HG03280 (cell line): ENCODE results near the gene INSIG2.
"Not testable (repeated sequence)": the region's sequence is repeated elsewhere in the genome, so short reads cannot be mapped to it uniquely, and the experiment has no call there.

Source experiments
- ATAC-seq: cut with Tn5 transposase; IDR thresholded peaks from one replicate; pipeline ENCODE4 v1.9.1; 2021; ENCODE audit warnings: mild to moderate bottlenecking, moderate library complexity; ENCODE audit not compliant: unreplicated experiment

The INSIG2 gene

DNA sequence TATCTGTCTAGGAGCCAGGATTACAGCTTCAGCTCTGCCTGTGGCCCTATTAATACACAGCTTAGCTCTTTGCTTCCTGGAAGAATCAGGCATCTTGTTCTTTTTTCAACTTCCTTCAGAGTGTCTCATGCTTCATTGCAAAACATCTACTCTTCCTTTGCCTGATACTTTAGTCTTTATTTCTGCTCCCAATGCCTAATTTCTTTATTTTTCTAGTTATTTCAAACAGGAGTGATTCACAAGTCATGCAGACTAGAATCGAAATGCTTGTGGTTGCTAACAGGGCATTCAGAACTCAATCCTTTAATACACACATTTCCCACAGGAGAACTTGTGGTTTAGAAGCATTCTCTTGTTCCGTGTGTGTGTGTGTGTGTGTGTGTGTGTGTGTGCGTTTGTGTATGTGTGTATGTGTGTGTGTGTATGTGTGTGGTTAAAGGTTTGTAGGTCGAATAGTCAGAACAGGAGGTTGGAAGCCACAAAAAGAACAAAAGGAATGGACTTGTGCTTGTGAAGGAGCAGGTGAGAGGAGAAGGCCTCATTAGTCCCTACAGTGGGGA lies 28.3 kb upstream of the INSIG2 start:
- ATAC-seq = no peak

GRCh38 chr2:118061135-118061955 lies 26.9 kb upstream of the INSIG2 start:
- peak; percentile 71 for ATAC-seq

DNA sequence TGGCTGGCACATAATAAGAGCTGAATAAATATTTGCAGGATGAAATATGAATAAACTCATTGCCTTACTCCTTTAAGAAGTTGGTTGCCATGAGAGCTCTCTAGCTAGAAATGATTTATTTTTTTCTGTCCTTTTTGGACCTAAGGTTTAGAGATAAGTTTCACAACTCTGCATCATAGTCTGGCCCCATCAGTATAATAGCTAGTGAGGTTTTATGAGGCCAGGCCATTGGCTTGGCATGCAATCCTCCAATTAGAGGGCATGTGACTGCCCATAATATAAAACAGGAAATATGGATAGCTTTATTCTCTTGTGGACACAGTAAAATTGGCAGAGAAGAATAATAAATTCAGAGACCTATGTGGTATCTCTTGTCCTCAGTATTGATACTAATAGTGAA lies 26.2 kb upstream of the INSIG2 start:
- ATAC-seq = no peak

- ATAC-seq = no peak
These were observed 25.6 kb upstream of the INSIG2 start for GRCh38 chr2:118062669-118063068.

GRCh38 chr2:118065015-118065706 lies 23.1 kb upstream of the INSIG2 start:
- ATAC-seq = no peak

DNA sequence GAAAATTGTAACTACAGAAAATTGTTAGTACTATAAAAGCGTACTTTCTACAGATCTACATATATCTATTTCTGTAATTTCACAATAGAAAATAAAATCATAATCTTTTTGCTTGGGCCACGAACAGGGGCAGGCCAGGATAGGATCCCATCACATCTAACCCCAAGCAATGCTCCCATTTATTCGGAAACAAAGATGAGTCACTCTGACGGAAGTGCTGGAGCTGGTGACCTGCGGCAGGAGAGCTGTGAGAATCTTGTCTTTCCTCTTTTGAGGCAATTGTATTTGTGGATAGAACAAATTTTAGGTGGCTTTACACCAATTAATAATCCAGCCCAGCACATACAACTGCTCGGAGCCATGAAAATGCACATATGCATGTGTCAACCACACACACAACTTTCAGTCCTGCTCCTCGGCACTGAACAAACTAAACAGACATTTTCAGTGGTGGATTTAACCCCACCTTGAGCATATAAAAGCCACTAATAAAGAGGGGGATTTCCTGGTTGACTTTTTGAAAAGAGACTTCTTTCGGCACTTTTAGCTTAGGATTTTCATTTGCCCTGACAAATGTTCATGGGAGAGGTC lies 22.3 kb upstream of the INSIG2 start:
- no peak for ATAC-seq

DNA sequence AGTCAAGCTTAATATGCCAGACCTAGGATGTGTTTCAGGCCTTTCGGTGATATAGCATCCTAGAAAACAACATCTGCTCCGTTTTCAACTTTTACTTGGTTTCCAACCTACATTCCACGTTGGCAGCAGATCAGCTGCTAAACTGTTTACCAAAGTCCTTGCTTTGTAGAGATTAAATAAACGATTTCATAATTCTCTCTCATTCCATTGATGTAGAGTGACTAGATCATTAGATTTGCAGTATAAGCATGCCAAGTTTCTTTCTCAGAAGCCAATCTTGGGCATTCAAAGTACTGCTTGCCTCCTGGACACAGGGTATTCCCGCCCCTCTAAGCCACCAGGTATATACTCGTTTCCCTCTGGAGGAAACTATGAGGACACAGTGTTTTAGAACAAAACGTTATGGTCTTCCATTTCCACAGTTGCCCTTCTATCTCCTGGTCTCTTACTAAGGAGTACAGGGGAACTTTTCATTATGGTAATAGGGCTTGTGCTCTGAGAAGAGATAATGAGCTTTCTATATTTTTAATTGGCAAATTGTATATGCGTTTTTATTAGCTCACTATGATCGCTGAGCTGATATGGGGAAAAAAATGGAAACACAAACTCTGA lies 10.5 kb upstream of the INSIG2 start:
- no peak for ATAC-seq

- no peak for ATAC-seq
These were observed 9.5 kb upstream of the INSIG2 start for GRCh38 chr2:118078734-118079133.

DNA sequence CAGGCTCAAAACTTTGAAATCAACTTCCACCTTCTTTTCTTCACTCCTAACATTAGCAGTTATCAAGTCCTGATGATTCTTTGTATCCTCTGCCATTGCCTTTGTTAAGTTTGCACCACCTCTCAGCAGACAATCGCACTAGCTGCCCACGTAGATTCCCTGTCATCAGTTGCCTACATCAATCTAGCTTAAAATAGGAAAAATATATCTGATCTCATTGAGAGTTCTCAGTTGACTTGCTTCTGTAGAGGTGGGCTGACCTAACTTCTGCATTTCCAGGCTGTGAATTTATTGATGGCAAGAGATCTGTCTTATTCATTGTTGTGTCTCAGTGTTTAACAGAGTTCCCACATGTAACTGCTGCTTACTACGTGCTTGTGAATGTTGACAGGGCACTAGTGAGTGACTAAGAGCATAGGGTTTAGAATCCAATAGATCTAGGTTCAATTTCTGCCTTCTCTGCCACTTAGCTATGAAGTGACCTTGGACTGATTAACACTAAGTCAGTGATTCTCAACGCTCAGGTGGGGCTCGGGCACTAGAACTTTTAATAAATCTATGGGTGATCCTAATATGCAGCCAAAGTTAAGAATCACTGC lies 3.7 kb upstream of the INSIG2 start:
- ATAC-seq = no peak

DNA sequence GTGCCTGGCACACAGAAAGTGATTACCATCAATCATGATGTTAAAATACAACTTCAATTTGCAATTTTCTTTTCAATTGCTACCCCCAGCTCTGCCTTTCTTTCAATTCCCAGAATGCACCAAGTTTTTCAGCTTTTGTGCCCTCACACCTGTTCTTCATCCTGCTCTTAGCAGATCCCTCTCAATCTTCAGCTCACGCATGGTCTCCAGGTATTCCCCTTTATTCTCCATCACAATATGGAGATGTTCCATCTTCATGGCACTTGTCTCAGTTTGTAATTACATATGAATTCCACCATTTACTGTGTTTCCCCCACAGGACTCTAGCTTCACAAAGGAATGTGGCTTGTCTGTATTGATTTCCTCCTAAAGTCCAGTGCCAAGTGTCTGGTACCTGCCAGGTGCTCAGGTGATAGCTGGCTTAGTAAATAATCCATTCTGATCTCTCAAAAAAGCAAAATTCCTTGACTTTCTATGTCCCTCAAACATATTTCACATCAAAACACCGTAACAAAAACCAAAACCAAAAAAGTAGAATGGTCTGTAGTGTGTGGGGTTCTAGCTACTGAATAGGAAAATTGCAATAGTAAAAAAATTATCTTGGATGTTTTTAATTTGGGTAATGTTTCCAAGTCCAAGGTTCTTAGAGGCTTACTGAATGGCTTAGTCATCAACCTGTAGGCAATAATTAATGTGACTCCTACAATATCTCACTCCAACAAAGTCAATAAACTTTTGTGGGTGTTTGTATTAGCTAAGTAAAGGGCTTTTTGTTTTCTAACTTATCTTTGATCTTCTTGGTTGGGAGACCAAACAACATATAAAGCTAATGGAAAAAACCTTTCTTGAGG lies 2.9 kb upstream of the INSIG2 start:
- no peak for ATAC-seq

DNA sequence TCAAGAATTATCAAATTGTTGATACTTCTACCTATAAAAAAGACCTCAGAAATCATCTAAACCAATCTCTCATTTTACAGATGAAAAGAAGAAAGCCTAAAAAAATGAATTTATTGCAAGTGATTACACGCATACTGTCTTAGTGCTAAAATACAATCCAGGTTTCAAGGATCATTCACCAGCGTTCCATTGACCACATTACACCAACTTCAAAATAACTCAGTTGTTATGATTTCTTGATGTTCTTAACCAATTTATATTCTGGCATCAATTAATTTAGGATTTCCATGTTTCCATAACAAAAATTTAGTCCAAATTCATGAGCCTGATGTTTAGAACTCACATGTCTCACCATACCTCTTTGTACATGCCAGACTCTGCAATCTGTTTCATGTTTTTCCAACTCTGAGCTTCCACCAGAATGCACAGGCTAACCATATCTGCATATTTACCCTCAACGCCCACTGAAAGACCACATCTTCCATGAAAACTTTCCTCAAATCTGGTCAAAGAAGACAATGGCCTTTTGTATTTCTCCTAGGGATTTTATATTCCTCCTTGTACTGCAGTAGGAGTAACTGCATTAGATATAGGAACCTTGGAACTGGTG lies 2.1 kb upstream of the INSIG2 start:
- ATAC-seq = no peak

DNA sequence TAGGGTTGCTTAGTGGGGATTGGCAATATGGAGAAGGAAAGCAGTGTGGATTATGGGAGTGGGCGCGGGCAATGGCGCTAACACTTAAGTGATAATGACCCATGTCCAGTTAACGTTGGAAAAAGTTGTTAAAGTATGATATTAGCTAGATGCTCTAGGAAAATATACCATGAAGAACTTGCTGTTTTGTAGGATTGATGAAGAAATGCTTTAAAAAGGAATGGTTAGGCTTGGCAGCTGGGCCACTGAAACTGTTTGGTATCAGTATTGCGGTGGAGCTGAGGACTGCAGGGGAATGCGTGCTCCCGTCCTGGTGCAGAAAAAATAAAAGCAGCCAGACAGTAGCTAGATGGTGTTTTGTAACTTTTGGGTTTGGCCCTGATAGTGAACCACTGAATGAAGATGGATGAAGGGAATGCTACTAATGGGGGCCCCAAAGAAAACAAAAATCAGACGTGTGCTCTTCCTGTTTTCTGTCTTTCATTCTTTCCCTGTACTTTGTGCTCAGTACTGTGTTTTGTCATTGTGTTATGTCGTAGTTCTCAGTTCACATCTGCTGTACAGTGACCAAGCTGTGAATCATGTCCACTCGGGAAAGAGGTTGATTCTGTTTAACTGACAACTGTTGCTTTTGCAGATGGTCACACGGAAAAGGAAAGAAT lies 999 bp downstream of the INSIG2 start:
- ATAC-seq = peak; percentile 42

GRCh38 chr2:118090387-118091139 lies 2.3 kb downstream of the INSIG2 start:
- no peak for ATAC-seq

GRCh38 chr2:118091140-118091478 lies 2.8 kb downstream of the INSIG2 start:
- no peak for ATAC-seq

GRCh38 chr2:118091631-118092030 lies 3.4 kb downstream of the INSIG2 start:
- no peak for ATAC-seq

DNA sequence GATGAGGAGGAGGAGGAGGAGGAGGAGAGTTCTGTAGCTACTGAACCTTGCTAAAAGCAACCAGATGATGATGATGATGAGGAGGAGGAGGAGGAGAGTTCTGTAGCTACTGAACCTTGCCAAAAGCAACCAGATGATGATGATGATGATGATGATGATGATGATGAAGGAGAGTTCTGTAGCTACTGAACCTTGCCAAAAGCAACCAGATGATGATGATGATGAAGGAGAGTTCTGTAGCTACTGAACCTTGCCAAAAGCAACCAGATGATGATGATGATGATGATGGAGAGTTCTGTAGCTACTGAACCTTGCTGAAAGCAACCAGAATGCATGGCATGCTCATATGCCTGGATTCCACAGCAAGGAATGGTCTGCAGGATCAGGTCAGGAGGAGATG lies 5.8 kb downstream of the INSIG2 start:
- ATAC-seq = not testable (repeated sequence)

GRCh38 chr2:118094503-118094902 lies 6.2 kb downstream of the INSIG2 start:
- ATAC-seq = no peak

DNA sequence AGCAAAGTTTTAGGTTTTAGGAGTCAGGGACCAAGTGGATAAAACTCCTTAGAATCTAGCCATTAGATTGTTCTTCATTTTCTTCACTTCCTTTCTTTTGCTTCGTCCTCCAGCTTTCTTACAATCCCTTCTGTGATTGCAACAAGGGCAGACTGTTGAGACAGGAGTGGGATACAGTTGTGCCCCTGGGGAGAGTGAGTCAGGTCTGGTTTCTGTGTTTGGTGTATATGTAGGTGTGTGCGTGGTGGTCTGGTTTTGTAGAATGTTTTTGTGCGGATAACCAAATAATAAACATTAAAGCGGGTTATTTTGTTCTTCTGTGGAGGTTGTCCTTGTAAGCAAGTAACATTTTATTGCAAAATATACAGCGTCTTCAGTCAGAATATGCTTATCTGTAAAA lies 7.3 kb downstream of the INSIG2 start:
- no peak for ATAC-seq
